ENCODE data around the gene TMEM263.
A peak's percentile ranks its signal among the peaks of the same experiment; 100 is the strongest.
"Not testable (repeated sequence)": the region's sequence is repeated elsewhere in the genome, so short reads cannot be mapped to it uniquely, and the experiment has no call there.

The TMEM263 gene

DNA sequence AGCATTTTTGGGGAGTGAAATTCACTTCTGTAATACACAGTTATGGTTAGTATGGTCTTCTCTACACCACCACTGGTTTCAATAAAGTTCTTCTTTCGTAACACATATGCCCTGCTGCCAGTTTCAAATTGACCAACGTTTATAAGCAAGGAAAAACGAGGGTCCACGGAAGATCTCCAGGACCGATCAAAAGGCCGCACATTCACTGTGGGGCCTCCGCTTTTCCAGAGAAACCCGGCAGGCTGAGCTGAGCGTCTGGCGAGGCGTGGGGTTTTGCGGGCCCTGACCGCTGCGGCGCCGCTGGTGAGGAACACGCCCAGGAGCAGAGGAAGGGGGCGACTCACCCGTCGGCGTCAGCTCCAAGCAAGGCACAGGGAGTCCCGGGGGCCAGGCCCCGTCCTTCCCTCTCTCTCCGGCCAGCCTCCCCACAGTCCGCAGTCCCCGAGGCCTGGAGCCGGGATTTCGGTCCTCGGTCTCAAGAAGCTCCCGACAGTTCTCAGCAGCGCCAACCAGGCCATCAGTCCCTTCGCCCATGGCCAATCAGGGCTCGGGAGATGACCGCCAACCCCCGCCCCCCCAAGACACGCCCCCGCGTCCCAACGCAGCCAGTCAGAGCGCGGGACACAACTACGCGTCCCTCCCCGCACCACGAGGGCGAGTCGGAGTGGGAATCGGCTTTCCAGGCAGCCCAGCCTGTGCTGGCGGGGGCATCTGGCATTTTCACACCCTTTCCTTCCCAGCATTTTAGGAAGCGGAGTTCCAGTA lies 31.1 kb downstream of the TMEM263 start, which contains the start of gene MTERF2:
MTERF2 (minus strand) TSS at position 522 of the 765 bp plus-strand sequence. CDS start 8,432 bp downstream, outside the sequence.
- peak; percentile 94 for DNase-seq

DNA sequence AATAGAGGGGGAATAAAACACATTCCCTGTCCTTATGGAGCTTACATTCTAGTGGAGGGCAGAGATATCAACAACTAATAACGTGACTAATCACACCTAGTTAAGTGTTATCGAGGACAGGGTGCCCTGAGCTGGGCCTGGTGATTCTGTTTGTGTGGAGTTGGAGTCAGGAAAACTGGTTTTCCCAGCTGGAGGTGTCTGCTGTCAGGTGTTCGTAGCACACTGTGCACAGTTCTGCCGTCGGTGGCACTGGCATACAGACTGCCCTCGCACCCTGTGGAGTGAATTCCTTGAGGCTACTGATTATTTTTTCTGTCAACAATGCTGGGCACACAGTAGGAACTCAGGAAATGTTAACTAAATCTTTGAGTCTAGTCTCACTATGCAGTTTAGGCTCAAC lies 32.1 kb downstream of the TMEM263 start:
- no peak for DNase-seq

GRCh38 chr12:106994579-106995220 lies 39.0 kb downstream of the TMEM263 start:
- DNase-seq = peak; percentile 42

DNA sequence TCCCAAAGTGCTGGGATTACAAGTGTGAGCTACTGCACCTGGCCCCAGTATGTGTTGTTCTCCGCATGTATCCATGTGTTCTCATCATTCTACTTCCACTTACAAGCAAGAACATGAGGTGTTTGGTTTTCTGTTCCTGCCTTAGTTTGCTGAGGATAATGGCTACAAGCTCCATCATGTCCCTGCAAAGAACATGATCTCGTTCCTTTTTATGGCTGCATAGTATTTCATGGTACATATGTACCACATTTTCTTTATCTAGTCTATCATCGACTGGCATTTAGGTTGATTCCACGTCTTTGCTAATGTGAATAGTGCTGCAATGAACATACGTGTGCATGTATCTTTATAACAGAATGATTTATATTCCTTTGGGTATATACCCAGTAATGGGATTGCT lies 40.4 kb downstream of the TMEM263 start:
- DNase-seq = not testable (repeated sequence)

- DNase-seq = no peak
These were observed 42.2 kb downstream of the TMEM263 start for GRCh38 chr12:106997916-106998315.

- DNase-seq = no peak
These were observed 43.7 kb downstream of the TMEM263 start for GRCh38 chr12:106999446-106999845.

GRCh38 chr12:107002665-107003064 lies 47.0 kb downstream of the TMEM263 start:
- DNase-seq = not testable (repeated sequence)

- no peak for DNase-seq
These were observed 51.7 kb downstream of the TMEM263 start for GRCh38 chr12:107007411-107007810.

GRCh38 chr12:107011519-107011918 lies 55.8 kb downstream of the TMEM263 start:
- DNase-seq = no peak

- DNase-seq = no peak
These were observed 57.2 kb downstream of the TMEM263 start for GRCh38 chr12:107012736-107013425.

DNA sequence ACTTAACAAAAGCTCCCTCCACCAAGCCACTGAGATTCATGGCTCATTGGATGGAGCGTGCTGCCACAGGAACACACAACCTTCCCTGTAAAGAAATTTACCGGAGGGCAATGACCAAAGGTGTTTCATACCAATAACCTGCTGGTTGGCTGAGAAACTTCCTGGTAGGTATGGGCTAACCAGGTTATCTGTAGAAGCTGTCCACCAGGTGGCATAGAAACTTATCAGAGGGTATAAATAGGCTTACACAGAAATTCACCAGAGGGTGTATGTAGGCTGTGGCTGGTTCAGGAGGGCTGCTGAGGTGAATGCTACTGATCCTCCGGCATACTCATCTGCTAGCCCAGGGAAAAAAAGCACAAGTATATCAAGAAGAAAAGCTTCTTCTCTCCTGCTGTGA lies 58.3 kb downstream of the TMEM263 start:
- peak; percentile 7 for DNase-seq

DNA sequence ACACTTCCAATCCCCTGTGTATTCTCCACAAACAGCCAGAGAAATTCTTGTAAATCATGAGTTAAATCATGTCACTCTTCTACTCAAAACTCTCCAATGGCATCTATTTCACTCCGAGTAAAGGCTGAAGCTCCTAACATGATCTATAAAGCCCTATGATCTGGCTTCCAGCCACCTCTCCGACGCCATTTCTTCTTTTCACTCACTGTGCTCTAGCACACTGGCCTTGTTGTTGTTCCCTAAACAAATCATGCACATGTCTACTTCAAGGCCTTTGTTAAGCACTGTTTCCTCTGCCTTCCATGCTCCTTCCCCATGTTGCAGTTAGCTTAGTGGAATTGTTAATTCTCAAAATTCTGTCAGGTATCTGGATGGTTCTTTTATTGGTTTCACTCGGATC lies 61.3 kb downstream of the TMEM263 start:
- no peak for DNase-seq

GRCh38 chr12:107019546-107019945 lies 63.8 kb downstream of the TMEM263 start:
- DNase-seq = no peak

Data from NCI-H226 (cell line).